GM21786 (cell line): ENCODE data around the gene SPRYD4.

Experiments
- ATAC-seq: cut with Tn5 transposase; IDR thresholded peaks from one replicate; pipeline ENCODE4 v1.9.1; 2021; ENCODE audit not compliant: unreplicated experiment

SPRYD4 gene

DNA sequence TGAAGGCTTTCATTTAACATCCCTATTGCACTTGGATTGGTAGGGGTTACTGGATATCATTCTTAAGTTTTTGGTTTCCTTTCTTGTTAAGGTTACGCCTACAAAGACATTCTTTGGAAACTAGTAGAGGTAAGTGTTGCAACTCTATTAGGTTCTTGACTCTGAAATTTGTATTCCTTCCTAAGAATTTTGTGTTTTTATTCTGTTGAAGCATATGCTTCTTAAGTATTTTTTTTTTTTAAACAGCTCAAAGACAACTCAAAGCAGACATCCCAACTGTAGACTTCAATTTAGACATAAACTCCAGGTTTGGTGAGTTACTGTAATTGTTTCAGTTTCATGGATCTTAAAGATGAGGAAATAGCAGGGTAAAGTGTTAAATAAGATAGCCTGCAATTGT is 52.1 kb downstream of the SPRYD4 start:
- ATAC-seq: no peak

DNA sequence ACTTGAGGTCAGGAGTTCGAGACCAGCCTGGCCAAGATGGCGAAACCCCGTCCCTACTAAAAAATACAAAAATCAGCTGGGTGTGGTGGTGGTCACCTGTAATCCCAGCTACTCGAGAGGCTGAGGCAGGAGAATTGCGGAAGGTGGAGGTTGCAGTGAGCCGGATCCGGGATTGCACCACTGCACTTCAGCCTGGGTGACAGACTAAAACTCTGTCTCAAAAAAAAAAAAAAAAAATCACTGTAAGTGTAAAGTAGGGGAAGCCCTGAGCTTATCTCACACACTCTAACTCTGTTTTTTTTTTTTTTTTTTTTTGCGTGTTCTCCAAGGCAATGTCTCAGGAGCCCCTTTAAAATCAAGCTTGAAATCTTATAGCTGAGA is 52.8 kb downstream of the SPRYD4 start:
- peak; percentile 10 for ATAC-seq

DNA sequence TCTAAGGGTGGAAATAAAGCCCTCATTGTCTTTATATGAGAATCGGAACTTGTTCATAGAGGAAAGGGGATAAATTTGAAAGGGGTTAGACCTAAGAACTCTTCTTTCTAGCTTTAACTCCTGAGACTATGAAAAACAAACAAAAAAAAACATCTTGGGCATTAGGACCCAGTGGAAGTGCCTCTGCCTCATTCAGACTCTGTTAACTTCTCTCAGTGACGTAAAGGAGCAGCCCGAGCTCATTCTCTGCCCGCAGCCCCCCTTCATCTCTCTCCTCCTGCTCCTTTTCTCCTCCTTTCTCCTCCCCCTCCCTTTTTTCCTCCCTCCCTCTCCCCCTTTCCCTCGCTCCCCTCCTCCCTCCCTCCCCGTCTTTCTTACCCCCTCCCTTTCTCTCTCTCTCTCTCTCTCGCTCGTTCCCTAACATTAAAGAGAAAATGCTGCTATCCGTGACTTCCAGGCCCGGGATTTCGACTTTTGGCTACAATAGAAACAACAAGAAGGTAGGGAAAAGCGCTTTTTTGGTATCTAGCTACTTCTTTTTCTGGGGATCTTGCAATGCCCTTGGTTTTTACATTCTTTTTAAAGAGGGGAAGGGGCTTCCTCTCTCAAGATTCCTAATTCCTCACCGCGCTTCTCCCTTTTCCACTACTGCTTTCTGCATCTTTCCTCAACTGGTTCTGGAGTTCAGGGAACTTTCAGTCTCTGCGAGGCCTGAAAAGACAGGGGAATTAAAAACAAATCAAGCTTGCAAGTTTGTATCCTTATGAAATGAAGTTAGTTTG is 53.4 kb downstream of the SPRYD4 start, which contains the start of gene RBMS2:
TSS of gene RBMS2 (plus strand) at position 231 of the 782 bp plus-strand sequence. CDS start at position 435, 204 bp downstream.
- ATAC-seq: peak; percentile 91

DNA sequence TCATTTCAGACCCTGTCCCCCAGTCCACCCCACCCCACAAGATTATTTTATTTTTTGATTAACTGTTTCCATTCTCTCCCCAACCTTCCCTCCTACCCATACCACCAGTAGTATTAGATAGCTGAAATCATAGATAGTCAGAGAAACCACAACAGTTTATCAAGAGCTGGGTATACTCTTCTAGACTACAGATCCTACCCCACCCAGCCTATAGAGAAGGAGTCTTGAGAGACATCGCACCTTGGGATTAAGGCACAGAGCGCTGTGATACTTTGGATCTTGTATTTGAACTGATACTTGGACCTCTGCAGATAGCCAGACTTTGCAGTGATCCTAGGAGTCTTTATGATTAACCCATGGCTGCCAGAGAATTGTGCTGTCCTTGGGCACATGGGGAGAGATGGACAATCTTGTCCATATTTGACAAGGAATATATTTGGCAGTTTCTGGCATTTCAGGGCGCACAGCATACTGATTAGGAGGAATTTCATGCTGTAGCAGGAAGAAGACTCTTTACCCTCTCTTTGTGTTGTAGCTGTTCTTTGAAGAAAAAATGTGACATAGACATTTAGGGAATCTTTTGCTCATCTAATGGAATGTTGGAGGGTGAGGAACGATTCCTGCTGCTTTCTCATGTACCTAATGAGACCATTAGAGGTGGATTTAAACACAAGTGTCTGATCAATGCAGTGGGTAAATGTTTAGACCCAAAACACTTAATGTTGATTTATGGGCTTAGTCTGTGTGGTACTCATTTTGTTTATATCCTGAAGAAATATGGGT is 54.2 kb downstream of the SPRYD4 start:
- ATAC-seq: no peak

DNA sequence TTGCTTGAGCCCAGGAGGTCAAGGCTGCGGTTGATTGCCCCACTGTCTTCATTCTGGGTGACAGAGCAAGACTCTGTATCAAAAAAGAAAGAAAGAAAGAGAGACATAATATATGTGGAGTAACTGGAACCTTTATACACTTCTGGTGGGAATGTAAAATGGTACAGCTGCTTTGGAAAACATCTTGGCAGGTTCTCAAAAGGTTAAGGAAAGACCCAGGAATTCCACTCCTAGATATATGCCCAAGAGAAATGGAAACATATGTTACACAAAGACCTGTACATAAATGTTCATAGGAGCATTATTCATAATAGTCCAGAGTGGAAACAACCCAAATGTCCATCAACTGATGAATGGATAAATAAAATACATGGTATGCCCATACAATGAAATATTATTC is 60.5 kb downstream of the SPRYD4 start:
- ATAC-seq: no peak
